HepG2 (cell line): ENCODE results near the gene CACNG4. TPM values are rescaled to one million over a fixed set of nuclear protein-coding genes. Genes with fewer than 3 reads are reported as not detected.

Experiments used
- BCL6 ChIP-seq: IDR thresholded peaks from 2 replicates; pipeline ENCODE4 v1.6.1; 2016; ENCODE audit warnings: missing genetic modification reagents, missing compliant biosample characterization
- FOXP1 ChIP-seq, 2 experiments: fragments of 450-650 bp in 1 of 2; IDR thresholded peaks; 2 replicates each; pipeline ENCODE4 v1.6.1; 2017 to 2018; ENCODE audit warnings: antibody characterized with exemption in 1 of 2
- HOXA5 ChIP-seq: sonication (generic); formaldehyde crosslinking; IDR thresholded peaks from 2 replicates; pipeline ENCODE4 v1.4.0; 2020; ENCODE audit warnings: missing genetic modification reagents
- MXI1 ChIP-seq: IDR thresholded peaks from 3 replicates; pipeline ENCODE4 v1.6.1; 2012; ENCODE audit warnings: low read depth, low read length, inconsistent platforms, borderline replicate concordance
- RXRA ChIP-seq: sonication (generic); formaldehyde crosslinking; IDR thresholded peaks from 2 replicates; pipeline ENCODE4 v1.5.1; 2020; ENCODE audit warnings: missing genetic modification reagents
- SMAD1 ChIP-seq: sonication (generic); formaldehyde crosslinking; IDR thresholded peaks from 2 replicates; pipeline ENCODE4 v1.4.0; 2020; ENCODE audit warnings: missing genetic modification reagents, low read depth, mild to moderate bottlenecking, borderline replicate concordance
- STAG1 ChIP-seq: sonication (generic); formaldehyde crosslinking; IDR thresholded peaks from 2 replicates; pipeline ENCODE4 v1.4.0; 2020; ENCODE audit warnings: missing genetic modification reagents
- TCF7 ChIP-seq: sonication (generic); IDR thresholded peaks from 2 replicates; pipeline ENCODE4 v1.6.1; 2016; ENCODE audit warnings: antibody characterized with exemption, low read depth
- ZNF205 ChIP-seq: IDR thresholded peaks from 2 replicates; pipeline ENCODE4 v1.6.1; 2018; ENCODE audit warnings: missing biosample characterization, missing genetic modification reagents
- ZNF44 ChIP-seq: sonication (generic); formaldehyde crosslinking; IDR thresholded peaks from 2 replicates; pipeline ENCODE4 v1.5.1; 2020; ENCODE audit warnings: mild to moderate bottlenecking, missing genetic modification reagents
- ZNF510 ChIP-seq: sonication (generic); formaldehyde crosslinking; IDR thresholded peaks from 2 replicates; pipeline ENCODE4 v1.4.0; 2020; ENCODE audit warnings: low read depth, mild to moderate bottlenecking, missing genetic modification reagents
- ZNF709 ChIP-seq: sonication (generic); formaldehyde crosslinking; IDR thresholded peaks from 2 replicates; pipeline ENCODE4 v1.5.0; 2020; ENCODE audit warnings: mild to moderate bottlenecking, missing genetic modification reagents
- ZNF878 ChIP-seq: sonication (generic); formaldehyde crosslinking; IDR thresholded peaks from 2 replicates; pipeline ENCODE4 v1.8.1; 2023; ENCODE audit warnings: mild to moderate bottlenecking, missing genetic modification reagents, moderate library complexity
- polyA plus RNA-seq, 8 experiments: library from polyadenylated mRNA; depleted of rRNA in 3 of 8; stranded (reverse) in 7 of 8; unstranded in 1 of 8; fragments of >200 nt; fragmentation: Illumina TruSeq in 4 of 8; extraction: Trizol in 4 of 8; gene quantifications; 2 replicates each; pipeline versions ENCODE4 v1.2.1 to v1.2.3, GENCODE V29; 2011 to 2016; ENCODE audit warnings: low read depth in 4 of 8, missing spikeins in 1 of 8, mixed read lengths in 1 of 8; ENCODE audit not compliant: insufficient read depth in 1 of 8
- total RNA-seq, 5 experiments: library from RNA; depleted of rRNA; stranded (reverse); fragments of >200 nt; fragmentation: Illumina TruSeq; extraction: Trizol; gene quantifications; 2 replicates each; pipeline ENCODE4 v1.2.3, GENCODE V29; 2016; ENCODE audit warnings: low read depth in 1 of 5
- TF ChIP-seq, protein P1 (sequence below): sonication (generic); formaldehyde crosslinking; IDR thresholded peaks from 2 replicates; pipeline ENCODE4 v1.5.1; 2020; ENCODE audit warnings: mild to moderate bottlenecking, missing genetic modification reagents, moderate library complexity
- TF ChIP-seq, protein P2 (sequence below): sonication (generic); formaldehyde crosslinking; IDR thresholded peaks from 2 replicates; pipeline ENCODE4 v1.5.1; 2020; ENCODE audit warnings: missing genetic modification reagents, mild to moderate bottlenecking, borderline replicate concordance
- TF ChIP-seq, protein P3 (sequence below): sonication (generic); formaldehyde crosslinking; IDR thresholded peaks from 2 replicates; pipeline ENCODE4 v1.4.0; 2020; ENCODE audit warnings: missing genetic modification reagents; ENCODE audit errors: not compliant biosample characterization
- TF ChIP-seq, protein P4 (sequence below): conservative IDR thresholded peaks from 2 replicates; pipeline ENCODE4 v1.6.1; 2018; ENCODE audit warnings: missing genetic modification reagents
- TF ChIP-seq, protein P5 (sequence below): sonication (generic); formaldehyde crosslinking; IDR thresholded peaks from 2 replicates; pipeline ENCODE4 v1.9.0; 2021; ENCODE audit warnings: missing genetic modification reagents, mild to moderate bottlenecking, borderline replicate concordance
- TF ChIP-seq, protein P6 (sequence below): sonication (generic); formaldehyde crosslinking; IDR thresholded peaks from 2 replicates; pipeline ENCODE4 v1.5.1; 2020; ENCODE audit warnings: missing genetic modification reagents, mild to moderate bottlenecking, borderline replicate concordance

CACNG4 gene
- total and polyA plus RNA-seq, 2 of the 13 experiments (the other 11 are each of a cell fraction or from before 2014, with no cell fraction given) = 0.09 TPM

DNA sequence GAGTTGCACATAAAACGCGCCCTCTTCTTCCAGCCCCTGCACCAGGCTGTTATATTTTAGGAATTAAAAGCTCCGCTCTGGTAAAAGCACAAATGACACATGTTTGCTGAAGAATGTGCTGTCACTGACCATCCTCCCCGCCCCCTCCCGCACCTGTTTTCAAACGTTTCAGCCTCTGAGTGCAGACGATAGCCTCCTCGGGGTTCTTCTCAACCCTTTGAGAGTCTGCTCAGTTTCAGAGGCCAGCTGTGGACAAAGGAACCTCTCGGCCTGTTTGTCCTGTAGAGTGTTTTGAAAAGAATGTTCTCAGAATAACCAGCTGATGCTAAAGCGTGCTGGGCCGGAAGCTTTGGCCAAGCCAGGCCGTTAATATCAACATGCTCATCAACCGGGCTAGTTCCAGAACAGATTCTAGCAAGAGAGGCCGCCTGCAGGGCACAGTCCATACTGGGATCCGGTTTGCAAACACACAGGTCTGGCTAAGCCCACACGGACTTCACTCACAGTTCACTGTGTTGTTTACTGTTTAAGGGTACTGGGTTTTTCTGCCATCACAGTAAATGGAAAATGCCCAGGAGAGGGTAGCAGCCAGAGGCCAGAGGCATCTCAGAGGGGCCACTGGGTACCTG, 6.4 kb upstream of the CACNG4 start (continued):
- TF ChIP-seq, protein P1, sequence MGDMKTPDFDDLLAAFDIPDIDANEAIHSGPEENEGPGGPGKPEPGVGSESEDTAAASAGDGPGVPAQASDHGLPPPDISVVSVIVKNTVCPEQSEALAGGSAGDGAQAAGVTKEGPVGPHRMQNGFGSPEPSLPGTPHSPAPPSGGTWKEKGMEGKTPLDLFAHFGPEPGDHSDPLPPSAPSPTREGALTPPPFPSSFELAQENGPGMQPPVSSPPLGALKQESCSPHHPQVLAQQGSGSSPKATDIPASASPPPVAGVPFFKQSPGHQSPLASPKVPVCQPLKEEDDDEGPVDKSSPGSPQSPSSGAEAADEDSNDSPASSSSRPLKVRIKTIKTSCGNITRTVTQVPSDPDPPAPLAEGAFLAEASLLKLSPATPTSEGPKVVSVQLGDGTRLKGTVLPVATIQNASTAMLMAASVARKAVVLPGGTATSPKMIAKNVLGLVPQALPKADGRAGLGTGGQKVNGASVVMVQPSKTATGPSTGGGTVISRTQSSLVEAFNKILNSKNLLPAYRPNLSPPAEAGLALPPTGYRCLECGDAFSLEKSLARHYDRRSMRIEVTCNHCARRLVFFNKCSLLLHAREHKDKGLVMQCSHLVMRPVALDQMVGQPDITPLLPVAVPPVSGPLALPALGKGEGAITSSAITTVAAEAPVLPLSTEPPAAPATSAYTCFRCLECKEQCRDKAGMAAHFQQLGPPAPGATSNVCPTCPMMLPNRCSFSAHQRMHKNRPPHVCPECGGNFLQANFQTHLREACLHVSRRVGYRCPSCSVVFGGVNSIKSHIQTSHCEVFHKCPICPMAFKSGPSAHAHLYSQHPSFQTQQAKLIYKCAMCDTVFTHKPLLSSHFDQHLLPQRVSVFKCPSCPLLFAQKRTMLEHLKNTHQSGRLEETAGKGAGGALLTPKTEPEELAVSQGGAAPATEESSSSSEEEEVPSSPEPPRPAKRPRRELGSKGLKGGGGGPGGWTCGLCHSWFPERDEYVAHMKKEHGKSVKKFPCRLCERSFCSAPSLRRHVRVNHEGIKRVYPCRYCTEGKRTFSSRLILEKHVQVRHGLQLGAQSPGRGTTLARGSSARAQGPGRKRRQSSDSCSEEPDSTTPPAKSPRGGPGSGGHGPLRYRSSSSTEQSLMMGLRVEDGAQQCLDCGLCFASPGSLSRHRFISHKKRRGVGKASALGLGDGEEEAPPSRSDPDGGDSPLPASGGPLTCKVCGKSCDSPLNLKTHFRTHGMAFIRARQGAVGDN = peak; percentile 75
- TF ChIP-seq HOXA5 (CRISPR knock-in tag) = no peak
- no peak for TF ChIP-seq ZNF709
- TF ChIP-seq ZNF878 (CRISPR knock-in tag) = no peak
- TF ChIP-seq BCL6 (CRISPR knock-in tag) = peak; percentile 29; the same call in 1 of the 2 replicates
- TF ChIP-seq TCF7 = 0 out of 2 replicates have a peak, but pooled peaks have one; percentile 22
- no peak for TF ChIP-seq FOXP1 (IDR thresholded peaks at IDR 0.05)
- peak; percentile 59 for TF ChIP-seq FOXP1 (CRISPR knock-in tag; IDR thresholded peaks at IDR 0.05)
- no peak for TF ChIP-seq ZNF510 (CRISPR knock-in tag)
- peak; percentile 28; the same call in 1 of the 2 replicates for TF ChIP-seq RXRA
- TF ChIP-seq, protein P2, sequence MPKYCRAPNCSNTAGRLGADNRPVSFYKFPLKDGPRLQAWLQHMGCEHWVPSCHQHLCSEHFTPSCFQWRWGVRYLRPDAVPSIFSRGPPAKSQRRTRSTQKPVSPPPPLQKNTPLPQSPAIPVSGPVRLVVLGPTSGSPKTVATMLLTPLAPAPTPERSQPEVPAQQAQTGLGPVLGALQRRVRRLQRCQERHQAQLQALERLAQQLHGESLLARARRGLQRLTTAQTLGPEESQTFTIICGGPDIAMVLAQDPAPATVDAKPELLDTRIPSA (CRISPR knock-in tag) = no peak
- 0 out of 2 replicates have a peak, but pooled peaks have one; percentile 84 for TF ChIP-seq ZNF44 (CRISPR knock-in tag)
- TF ChIP-seq, protein P3, sequence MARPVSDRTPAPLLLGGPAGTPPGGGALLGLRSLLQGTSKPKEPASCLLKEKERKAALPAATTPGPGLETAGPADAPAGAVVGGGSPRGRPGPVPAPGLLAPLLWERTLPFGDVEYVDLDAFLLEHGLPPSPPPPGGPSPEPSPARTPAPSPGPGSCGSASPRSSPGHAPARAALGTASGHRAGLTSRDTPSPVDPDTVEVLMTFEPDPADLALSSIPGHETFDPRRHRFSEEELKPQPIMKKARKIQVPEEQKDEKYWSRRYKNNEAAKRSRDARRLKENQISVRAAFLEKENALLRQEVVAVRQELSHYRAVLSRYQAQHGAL = no peak
- 0 out of 2 replicates have a peak, but pooled peaks have one; percentile 10 for TF ChIP-seq SMAD1 (CRISPR knock-in tag)
- no peak for TF ChIP-seq STAG1 (CRISPR knock-in tag)
- TF ChIP-seq, protein P4, sequence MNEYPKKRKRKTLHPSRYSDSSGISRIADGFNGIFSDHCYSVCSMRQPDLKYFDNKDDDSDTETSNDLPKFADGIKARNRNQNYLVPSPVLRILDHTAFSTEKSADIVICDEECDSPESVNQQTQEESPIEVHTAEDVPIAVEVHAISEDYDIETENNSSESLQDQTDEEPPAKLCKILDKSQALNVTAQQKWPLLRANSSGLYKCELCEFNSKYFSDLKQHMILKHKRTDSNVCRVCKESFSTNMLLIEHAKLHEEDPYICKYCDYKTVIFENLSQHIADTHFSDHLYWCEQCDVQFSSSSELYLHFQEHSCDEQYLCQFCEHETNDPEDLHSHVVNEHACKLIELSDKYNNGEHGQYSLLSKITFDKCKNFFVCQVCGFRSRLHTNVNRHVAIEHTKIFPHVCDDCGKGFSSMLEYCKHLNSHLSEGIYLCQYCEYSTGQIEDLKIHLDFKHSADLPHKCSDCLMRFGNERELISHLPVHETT (CRISPR knock-in tag) = no peak
- TF ChIP-seq MXI1 = 0 out of 3 replicates have a peak, but pooled peaks have one; percentile 10
- TF ChIP-seq, protein P5, sequence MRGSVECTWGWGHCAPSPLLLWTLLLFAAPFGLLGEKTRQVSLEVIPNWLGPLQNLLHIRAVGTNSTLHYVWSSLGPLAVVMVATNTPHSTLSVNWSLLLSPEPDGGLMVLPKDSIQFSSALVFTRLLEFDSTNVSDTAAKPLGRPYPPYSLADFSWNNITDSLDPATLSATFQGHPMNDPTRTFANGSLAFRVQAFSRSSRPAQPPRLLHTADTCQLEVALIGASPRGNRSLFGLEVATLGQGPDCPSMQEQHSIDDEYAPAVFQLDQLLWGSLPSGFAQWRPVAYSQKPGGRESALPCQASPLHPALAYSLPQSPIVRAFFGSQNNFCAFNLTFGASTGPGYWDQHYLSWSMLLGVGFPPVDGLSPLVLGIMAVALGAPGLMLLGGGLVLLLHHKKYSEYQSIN (CRISPR knock-in tag) = no peak
- TF ChIP-seq ZNF205 = 0 out of 2 replicates have a peak, but pooled peaks have one; percentile 26
- TF ChIP-seq, protein P6, sequence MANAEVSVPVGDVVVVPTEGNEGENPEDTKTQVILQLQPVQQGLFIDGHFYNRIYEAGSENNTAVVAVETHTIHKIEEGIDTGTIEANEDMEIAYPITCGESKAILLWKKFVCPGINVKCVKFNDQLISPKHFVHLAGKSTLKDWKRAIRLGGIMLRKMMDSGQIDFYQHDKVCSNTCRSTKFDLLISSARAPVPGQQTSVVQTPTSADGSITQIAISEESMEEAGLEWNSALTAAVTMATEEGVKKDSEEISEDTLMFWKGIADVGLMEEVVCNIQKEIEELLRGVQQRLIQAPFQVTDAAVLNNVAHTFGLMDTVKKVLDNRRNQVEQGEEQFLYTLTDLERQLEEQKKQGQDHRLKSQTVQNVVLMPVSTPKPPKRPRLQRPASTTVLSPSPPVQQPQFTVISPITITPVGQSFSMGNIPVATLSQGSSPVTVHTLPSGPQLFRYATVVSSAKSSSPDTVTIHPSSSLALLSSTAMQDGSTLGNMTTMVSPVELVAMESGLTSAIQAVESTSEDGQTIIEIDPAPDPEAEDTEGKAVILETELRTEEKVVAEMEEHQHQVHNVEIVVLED = 0 out of 2 replicates have a peak, but pooled peaks have one; percentile 28
